Activated CD4-positive, CD25-positive, alpha-beta regulatory T cell treated with anti-CD3 and anti-CD28 coated beads, Interleukin-2, amount 50 U/mL, for 72 hours (primary cell): ENCODE data around the gene EFTUD2.

Experiments
- DNase-seq: peaks from one replicate; pipeline ENCODE4 v3.0.0; 2021

EFTUD2 gene

DNA sequence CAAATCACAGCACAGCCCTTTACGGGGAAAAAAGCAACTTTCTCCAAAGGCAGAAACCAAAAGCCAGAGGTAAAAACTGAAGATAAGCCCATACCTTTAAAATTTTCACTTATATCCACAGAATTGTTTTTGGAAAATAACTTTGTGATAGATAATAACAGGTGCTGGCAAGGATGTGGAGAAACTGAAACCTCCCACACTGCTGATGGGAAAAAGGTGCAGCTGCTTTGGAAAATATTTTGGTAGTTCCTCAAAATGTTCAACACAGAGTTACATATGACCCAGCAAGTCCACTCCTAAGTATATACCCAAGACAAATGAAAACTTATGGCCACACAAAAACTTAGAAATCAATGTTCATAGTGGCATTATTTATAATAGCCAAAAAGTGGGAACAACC lies 12.2 kb downstream of the EFTUD2 start:
- DNase-seq: no peak

DNA sequence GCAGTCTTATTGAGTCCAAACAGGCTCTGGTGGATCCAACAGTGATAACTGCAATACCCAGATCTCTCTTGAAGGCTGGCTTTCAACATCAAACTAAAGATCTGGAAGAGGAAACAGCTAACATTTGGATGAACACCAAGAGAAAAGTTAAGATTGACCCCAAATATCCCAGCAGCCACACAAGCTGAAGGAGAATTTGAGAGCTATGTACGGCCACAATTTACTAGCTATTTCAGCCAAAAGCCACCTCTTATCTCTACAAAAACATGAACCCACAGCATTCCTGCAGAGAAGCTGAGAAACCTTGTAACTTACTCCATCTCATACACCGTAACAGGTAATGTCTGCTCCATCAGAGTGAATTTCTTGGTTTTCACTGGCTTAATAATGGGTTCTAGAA lies 14.3 kb downstream of the EFTUD2 start:
- no peak for DNase-seq

DNA sequence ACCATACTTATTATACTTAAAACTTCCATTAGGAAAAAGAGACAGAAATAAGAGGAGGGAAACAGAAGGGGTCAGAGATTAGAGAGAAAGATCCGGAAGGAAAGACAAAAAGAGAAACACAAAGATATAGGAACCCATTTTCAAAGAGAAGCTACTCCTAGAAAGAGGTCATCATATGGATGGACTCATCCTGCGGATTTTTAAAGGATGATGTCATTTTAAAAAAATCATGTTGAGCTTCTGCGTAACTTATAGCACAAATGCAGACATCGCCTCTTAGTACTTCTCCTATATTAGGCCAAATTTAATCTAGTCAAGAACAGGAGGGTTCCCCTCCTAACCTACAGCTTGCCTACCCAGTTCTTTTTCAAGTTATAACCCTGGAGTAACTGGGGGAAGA lies 18.1 kb downstream of the EFTUD2 start:
- no peak for DNase-seq

DNA sequence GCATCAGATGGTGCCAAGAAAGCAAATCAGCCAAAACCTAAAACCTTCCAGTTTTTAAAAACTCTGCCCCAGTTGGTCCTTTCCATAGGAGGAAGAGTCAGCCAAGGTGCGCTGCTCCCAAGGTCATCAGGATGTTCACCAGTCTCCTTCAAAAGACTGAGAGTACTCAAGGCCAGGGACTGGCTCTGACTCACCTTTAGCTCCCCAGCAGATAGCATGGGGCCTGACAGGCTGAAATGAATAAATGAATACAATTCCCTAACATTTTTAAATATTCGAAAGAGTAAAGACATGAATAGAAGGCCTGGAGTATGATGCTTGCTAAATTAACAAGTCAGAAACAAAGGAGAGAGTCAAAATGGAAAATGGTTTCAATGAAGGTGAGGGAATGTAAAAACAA lies 19.2 kb downstream of the EFTUD2 start:
- DNase-seq: no peak

DNA sequence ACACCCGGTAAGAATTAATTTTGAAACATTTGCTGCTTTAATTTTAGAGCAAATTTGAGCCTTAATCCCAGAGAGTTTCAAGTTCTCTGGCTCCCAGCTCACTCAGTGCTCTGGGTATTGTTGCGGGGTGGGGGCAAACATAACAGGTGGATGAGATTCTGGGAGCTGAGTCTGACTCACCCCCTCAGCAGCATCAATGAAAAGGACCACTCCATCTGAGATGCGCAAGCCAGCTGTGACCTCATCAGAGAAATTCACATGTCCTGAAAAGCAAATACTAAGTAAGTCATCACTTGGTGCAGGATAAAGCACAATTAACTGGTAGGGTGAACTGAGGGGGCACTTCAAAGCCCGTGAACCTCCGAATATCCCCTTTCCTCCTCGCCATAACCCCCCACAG lies 19.9 kb downstream of the EFTUD2 start:
- DNase-seq: no peak

DNA sequence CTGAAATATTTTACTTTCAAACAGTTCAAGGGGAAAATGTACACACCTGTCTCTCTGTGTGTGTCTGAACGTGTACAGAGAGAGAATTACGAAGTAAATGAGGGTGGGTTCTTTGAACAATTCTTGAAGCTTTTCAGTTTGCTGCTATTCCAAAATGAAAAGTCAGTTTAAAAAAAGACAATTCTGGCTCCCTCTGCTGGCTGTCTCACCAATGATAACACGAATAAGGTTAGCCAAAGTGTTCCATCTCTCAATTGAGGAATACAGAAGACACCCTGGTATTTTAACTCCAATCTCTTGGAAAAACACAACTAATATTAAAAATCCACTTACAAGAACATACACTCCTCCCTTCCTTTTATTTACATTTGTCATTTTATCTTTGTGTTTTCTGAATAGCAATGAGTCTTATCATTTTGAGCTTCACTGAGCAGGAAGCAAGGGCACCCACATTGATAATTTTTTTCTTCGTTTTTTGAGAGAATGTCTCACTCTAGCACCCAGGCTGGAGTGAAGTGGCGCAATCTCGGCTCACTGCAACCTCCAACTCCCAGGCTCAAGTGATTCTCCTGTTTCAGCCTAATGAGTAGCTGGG lies 20.5 kb downstream of the EFTUD2 start:
- DNase-seq: no peak

DNA sequence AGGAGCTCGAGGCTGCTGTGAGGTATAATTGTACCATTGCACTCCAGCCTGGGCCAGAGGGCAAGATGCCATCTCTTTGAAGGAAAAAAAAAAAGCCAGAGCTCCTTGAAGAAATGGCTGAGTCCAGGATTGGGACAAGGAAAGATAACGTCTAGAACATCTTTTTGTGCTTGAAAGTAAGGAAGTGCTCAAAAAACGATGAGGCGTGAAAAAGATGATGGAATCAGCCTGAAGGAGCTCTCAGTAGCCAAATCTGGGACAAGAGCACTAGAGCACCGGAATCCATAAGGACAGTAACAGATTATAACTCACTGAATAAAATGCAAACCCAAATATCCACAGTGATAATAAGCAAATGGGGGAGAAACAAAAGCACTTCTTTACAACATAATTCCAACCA lies 22.1 kb downstream of the EFTUD2 start:
- DNase-seq: no peak

DNA sequence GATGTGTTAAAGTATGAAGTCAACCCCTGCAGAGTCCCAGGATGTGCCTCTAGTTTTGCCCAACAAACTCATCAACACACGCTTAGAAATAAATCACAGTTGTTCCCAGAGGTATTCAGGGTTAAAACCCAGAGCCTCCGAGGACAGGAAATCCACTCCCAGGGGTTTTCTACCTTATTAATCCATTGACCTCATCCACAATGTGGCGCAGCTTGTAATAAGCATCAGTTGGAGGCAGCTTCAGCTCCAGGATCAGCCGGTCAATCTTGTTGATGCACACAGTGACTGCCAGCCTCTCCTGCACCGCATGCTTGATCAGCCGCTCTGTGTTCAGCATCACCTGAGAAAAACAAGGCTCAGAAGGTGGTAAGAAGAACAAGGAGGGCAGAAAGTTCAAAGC lies 23.5 kb downstream of the EFTUD2 start:
- DNase-seq: no peak

DNA sequence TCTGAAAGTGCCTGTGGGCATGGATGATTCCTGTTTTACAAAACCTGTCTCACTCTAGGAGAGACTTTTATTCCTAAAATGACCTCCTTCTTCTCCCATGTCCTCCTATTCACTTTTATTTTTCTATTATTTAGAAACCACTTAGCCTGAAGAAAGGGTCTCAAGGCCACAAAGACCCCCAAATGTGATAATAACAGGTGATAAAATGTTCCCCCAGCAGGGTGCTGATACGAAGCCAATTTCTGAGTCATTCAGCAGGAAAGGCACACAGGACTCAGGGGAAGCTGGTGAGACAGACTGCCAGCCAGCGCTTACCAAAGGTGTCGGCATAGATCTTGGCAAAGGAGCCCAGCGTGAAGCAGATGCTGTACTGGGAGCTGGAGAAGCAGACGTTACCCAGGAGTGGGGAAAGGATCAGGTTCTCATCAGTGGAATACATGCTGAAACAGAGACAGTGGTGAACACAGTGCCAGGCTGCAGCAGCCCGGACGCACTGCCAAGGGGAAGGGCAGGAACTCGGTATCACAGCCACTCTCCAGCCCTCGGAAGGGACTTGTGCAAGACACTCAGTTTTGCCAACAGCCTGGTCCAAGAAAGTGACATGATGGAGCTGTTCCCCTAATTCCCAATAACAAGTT lies 27.0 kb downstream of the EFTUD2 start:
- no peak for DNase-seq

DNA sequence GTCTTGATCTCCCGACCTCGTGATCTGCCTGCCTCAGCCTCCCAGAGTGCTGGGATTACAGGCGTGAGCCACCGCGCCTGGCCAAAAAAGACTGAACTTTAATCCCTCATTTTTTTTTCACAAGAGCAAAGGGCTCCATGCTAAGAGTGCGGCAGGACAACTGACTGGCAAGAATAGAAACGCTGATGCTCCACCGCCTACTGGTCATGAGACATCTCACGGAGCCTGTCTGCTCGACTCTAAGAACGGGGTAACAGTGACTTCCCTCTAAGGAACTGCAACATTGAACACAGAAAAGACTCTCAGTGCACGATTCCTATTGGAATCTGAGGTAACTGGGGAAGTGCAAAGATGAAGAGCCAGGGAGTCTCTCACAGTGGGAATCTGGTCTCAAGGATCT lies 27.7 kb downstream of the EFTUD2 start:
- no peak for DNase-seq

DNA sequence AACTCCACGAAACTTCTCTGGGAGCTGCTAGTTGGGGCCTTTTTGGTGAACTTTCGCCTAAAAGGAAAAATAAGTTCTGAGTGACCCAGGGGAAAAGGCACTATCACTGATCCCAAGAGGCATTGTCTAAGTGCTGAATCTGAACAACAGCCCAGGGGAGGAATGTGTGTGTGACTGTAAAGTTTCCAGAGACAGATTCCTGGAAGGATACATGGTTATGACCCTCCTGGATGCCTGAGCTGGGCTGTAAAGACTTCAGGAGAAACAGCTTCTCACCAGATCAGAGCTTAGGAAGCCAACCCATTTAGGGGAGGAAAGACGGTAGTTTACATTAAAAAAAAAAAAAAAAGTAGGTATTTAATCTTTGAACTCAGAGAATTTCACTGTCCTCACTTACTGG lies 31.4 kb downstream of the EFTUD2 start:
- DNase-seq: no peak

DNA sequence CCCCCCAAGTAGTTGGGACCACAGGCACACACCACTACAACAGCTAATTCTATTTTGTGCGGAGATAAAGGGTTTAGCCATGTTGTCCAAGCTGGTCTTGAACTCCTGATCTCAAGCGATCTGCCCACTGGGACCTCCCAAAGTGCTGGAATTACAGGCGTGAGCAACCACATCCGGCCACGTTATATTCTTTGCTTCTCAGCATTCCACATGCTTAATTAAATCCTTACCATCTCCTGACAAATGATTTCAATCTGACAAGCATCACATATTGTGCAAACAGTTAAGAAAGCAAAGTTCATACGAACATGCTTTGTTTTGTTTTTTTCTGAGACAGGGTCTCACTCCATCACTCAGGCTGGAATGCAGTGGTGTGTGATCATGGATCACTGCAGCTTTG lies 33.3 kb downstream of the EFTUD2 start:
- no peak for DNase-seq

DNA sequence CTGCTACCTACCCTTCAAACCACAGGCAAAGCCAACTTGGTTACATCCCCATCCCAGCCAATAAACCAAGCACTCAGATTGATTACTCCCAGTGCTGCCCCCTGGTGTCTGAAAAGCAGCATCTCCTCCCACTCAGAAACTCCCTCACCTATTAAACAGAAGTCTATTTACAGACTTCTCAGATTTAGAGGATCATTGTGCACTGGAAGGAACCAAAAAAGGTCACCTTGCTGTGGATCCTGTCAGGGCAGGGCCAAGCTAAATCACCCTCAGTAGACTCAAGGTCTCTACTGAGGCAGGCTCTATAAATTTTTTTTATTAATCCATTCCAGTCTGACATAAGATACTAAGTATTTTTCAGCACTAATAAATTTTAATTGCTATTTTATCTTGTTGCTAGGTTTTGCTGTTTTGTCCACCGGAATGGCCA lies 34.0 kb downstream of the EFTUD2 start:
- peak; percentile 65 for DNase-seq

DNA sequence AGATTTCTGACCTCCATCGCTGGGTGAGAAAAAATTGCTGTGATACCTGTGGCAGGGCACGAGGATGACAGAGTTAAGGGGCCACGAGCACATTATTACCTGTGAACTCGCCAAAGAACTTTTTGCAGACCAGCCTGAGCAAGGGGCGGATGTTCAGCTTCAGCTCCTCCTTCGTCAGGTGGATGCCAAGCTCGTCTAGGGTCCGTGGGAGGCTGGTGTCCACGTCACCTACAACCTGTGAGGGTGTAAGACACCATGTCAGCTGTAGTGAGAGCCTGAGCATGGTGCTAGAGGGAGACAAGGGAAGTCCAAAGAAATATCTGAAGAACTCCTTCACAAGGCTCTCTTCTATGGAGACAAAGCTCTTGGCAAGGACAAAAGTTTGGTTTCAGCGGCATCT lies 34.4 kb downstream of the EFTUD2 start:
- DNase-seq: no peak

DNA sequence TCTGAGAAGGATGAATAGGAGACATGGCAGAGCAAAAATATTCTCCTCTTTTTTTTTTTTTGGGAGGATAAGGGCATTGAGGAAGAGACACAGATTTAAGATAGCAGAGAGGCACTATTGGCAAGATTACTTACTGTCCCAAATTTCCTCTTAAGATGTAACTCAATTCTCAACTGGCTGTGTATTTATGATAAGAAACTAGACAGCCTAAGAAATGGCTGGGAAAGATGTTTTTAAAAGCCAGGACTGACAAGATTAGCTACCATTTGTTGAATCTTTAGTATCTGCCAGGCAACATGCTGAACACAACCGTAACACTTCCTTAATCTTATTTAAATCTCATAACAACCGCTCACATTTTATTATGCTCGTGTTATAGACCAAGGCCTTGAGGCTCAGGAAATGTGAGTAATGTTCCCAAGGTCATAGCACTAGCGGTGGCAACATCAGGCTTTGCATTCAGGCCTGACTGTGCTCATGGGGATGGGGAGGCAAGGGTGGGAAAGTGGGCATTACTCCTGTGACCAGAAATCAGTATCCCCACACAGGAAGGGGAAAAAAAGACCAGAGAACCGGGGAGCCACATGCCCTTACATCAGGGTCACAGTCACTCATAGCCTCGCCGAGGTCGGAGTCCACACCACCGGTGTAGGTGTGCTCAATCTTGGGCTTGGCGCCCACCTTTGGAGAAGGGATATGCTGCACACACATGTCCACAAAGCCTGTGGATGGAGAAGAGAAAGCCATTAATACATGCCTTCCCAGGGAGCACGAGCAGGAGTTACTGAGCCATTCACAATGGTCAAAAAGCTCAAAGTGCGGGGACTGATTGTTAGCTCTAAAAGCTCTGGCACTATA lies 36.0 kb downstream of the EFTUD2 start:
- DNase-seq: no peak

DNA sequence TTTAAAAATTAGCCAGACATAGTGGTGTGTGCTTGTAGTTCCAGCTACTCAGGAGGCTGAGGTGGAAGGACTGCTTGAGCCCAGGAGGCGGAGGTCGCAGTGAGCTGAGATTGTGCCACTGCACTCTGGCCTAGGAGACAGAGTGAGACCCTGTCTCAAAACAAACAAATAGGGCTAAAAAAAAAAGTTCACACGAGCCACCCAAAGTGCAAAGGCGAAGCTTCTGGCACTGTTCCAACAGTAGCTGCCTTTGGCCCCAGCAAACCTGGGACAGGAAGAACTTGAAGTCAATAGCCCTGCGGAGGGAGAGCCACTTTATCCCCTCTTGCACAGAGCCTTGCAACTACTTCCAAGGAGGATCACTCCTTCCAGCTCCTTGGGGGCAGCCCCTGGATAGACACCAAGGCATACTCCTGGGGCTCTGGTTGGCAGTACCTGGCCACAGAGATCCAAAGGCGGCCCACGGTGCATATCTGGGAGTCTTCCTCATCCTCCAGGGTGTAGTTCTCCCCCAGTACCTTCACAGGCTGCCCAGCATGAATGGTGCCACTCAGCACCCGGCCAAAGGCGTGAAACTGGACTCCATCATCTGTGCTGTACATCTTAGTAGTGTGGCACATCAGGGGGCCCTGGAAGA lies 36.8 kb downstream of the EFTUD2 start:
- DNase-seq: no peak

DNA sequence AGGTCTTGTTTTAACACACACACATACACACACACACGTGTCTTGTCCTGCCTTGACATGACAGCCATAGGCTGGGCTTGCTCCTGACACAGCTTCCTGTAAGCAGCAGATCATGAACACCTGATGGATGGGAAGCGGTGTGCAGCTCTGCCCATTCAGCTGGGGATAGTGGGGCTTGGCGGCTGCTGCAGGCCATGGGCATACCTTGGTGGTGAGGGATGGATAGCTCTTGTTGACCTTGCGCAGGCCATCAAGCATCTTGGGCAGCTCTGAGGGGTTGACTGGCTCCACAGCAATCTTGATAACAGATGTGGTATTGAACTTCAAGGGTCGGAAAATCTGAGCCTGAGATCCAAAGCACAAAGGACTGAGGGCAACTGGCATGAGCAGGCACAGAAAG lies 39.5 kb downstream of the EFTUD2 start:
- no peak for DNase-seq

DNA sequence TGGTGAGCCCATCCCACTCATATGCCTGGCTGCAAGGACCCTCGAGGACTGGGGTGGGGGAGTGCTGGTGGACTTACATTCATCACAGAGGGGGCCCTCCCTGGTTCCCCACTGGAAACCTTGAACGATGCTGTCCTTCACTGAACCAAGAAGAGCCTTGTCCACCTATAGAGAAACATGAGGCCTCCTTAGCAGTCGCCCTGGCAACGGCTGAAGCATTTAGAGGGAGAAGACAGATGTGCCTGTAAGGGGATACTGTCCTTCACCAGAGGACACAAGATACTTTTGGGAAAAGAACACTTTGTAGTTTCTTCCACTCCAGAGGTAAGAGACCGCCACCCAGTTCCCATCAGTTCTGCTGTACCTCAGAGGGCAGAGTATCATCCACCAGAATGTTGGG lies 45.1 kb downstream of the EFTUD2 start:
- no peak for DNase-seq

DNA sequence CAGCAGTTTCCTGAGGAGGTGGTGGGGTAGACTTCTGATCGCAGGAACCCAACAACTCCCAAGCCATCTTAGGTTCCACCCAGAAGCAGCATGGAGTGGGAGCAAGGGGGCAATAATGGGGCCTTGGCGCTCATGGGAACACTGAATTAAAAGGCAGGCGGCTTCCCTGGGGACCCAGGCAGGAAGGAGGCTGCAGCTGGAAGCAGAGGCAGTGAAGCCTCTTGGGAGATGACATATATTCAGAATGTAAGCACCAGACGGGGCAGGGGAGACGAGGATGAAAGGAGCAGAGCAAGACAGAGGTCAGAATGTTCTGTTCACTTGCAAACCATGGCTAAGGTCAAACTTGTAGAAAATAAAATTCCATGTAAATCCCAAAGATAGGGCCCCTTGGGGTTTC lies 48.6 kb downstream of the EFTUD2 start:
- no peak for DNase-seq

DNA sequence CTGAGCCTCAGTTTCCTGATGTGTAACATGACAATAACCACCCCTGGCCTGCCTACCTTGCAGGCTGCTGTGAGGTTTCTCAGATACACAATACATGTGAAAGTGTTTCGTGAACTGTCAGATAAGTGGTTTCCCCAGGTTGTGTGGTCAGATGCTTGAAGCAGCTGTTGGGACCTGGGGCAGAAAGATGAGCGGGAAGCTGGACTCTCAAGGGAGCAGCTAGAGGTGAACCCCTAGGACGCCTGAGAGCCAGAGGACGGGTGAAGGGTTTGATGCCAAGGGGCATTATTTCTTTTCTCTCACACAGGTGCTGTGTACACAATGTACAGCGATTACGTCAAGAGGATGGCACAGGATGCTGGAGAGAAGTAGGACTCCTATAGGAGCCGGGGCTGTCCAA lies 49.2 kb downstream of the EFTUD2 start:
- no peak for DNase-seq

DNA sequence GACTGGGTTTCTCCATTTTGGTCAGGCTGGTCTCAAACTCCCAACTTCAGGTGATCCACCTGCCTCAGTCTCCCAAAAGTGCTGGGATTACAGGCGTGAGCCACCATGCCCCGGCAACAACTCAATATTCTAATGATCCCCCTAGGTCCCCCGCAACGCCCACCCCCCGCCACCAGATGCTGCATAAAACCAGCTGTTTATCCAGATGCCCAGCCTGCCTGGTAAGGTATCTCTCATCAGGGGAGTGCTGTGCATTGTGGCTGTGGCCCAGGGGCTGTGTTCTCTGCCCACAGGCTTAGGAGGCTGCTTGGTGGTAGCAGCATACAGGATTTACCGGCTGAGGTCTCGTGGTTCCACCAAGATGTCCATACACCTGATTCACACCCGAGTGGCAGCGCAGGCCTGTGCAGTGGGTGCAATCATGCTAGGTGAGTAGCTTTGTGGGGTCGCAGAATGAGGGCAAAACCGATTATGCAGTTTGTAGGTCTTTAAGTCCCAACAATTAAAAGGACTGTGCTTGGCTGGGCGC lies 50.2 kb downstream of the EFTUD2 start:
- DNase-seq: no peak

DNA sequence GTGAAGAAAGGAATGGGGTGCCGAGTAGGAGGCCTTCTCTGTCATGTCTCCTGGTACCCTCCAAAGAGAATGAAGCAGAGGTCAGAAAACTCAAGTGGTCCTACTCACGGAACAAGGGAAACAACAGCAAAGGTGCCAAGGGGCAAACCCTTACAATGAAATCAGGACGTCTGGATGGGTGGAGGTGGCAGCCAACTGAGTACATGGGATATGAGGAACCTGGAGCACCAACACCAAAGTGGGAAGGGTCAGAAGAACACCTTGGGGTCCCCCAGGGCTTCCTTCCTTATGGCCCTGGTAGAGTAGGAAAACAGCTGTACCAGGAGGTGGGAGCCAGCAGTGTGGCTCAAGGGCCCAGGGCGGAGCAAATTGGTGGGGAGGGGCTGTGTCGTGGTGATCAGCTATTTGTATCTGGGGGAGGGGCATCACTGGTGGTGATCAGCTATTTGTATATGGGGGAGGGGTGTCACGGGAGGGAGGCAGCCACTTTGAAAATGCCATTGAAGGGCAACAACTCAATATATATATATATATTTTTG lies 50.9 kb downstream of the EFTUD2 start:
- no peak for DNase-seq

DNA sequence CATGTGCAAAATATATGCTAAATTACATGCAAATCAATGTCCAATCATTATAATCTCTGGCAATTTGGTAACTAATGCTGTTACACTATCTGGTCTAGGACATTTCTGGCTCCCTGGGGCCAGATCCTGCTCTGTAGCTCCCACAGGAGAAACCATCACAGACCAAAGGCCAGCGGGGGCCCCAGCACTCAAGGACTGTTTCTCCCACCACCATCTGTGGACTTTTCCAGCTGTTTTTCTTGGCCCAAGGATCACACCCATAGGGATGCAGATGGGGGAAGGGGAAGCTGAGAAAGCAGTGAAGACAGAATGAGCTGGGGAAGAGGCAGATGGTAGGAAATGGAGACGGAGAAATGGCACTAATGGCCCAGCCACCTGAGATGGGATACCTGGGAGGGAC lies 51.7 kb downstream of the EFTUD2 start, which contains the start of gene HIGD1B:
Gene HIGD1B, plus strand, starts transcription at position 298 of the 400 bp plus-strand sequence. CDS start 270 bp downstream, outside the sequence.
- DNase-seq: no peak
